Stimulated activated CD4-positive, alpha-beta T cell treated with anti-CD3 and anti-CD28 coated beads, Interleukin-12 subunit alpha, Interleukin-12 subunit beta, amount 100 ng/mL, for 24 hours (primary cell): ENCODE measurements around the gene WSB2.
A peak's percentile ranks its signal among the peaks of the same experiment; 100 is the strongest.

Source experiments
- DNase-seq, 2 experiments: peaks; one replicate each; pipeline ENCODE4 v3.0.0-alpha.2; 2020; ENCODE audit warnings: low read depth in 2 of 2

WSB2 gene

GRCh38 chr12:118061873-118062843 lies 1.2 kb upstream of the WSB2 start:
- no peak for DNase-seq

GRCh38 chr12:118060301-118061010 lies 523 bp downstream of the WSB2 start:
- DNase-seq: no peak

- no peak for DNase-seq
Measured at GRCh38 chr12:118059341-118060191, 1.4 kb downstream of the WSB2 start.

- DNase-seq: no peak
Measured at GRCh38 chr12:118058881-118059280, 2.1 kb downstream of the WSB2 start.

GRCh38 chr12:118058227-118058626 lies 2.8 kb downstream of the WSB2 start:
- no peak for DNase-seq

- DNase-seq: no peak
Measured at GRCh38 chr12:118055865-118056773, 4.9 kb downstream of the WSB2 start.

GRCh38 chr12:118055144-118055557 lies 5.8 kb downstream of the WSB2 start:
- peak in 1 of 2 experiments; percentile 68 for DNase-seq

- no peak for DNase-seq
Measured at GRCh38 chr12:118053071-118053985, 7.7 kb downstream of the WSB2 start.

GRCh38 chr12:118052324-118053070 lies 8.5 kb downstream of the WSB2 start:
- DNase-seq: peak in 1 of 2 experiments; percentile 31

GRCh38 chr12:118050972-118051910 lies 9.7 kb downstream of the WSB2 start:
- no peak for DNase-seq

- no peak for DNase-seq
Measured at GRCh38 chr12:118046430-118046829, 14.5 kb downstream of the WSB2 start.

- DNase-seq: no peak
Measured at GRCh38 chr12:118044577-118044976, 16.4 kb downstream of the WSB2 start.

- no peak for DNase-seq
Measured at GRCh38 chr12:118044075-118044474, 16.9 kb downstream of the WSB2 start.

- no peak for DNase-seq
Measured at GRCh38 chr12:118042091-118042490, 18.9 kb downstream of the WSB2 start.

GRCh38 chr12:118038137-118038536 lies 22.8 kb downstream of the WSB2 start:
- DNase-seq: no peak

GRCh38 chr12:118036672-118037411 lies 24.1 kb downstream of the WSB2 start:
- no peak for DNase-seq
